Chondrocyte (in vitro differentiated cells): ENCODE measurements around the gene AQP10. TPM values are rescaled to one million over a fixed set of nuclear protein-coding genes. Genes with fewer than 3 reads are reported as not detected.

Experiments used
- DNase-seq: peaks from one replicate; pipeline ENCODE4 v3.0.0; 2021; ENCODE audit warnings: mixed read lengths, low spot score
- H3K27ac Mint-ChIP-seq: one replicate; pipeline ENCODE4 v1.8.0; 2021; ENCODE audit warnings: mild to moderate bottlenecking, moderate library complexity, mixed read lengths; ENCODE audit not compliant: unreplicated experiment
- H3K27me3 Mint-ChIP-seq: 2 replicates; pipeline ENCODE4 v1.8.0; 2021; ENCODE audit warnings: low read depth, mixed read lengths
- H3K36me3 Mint-ChIP-seq: 2 replicates; pipeline ENCODE4 v1.8.0; 2021; ENCODE audit warnings: low read depth, mixed read lengths
- H3K4me1 Mint-ChIP-seq: 2 replicates; pipeline ENCODE4 v1.8.0; 2021; ENCODE audit warnings: low read depth, mild to moderate bottlenecking, mixed read lengths
- H3K4me3 Mint-ChIP-seq: one replicate; pipeline ENCODE4 v1.8.0; 2021; ENCODE audit warnings: mild to moderate bottlenecking, moderate library complexity, mixed read lengths; ENCODE audit not compliant: unreplicated experiment
- H3K9me3 Mint-ChIP-seq: 2 replicates; pipeline ENCODE4 v1.8.0; 2021; ENCODE audit warnings: low read depth, mixed read lengths
- CTCF ChIP-seq: fragments of 200-600 bp; sonication (generic); IDR thresholded peaks from 2 replicates; pipeline ENCODE4 v1.5.0; 2021; ENCODE audit warnings: antibody characterized with exemption, mild to moderate bottlenecking, moderate library complexity
- total RNA-seq: library from RNA; stranded (reverse); gene quantifications from 3 replicates; pipeline ENCODE4 v1.2.1, GENCODE V29; 2021

The AQP10 gene
- total RNA-seq, 1 donor from 2014 or later = not detected

GRCh38 chr1:154349121-154349520 lies 28.2 kb downstream of the AQP10 start:
- no peak for DNase-seq
- TF ChIP-seq CTCF = no peak
- Mint-ChIP-seq H3K9me3 (no peaks in the 10 kb centered on the region), H3K4me1 (peaks cover 25% of the 10 kb centered on the region), H3K27ac (no peak overlapping the region), H3K36me3 (peaks cover 29% of the 10 kb centered on the region), H3K4me3 (no peak overlapping the region), H3K27me3 (no peaks in the 10 kb centered on the region)

GRCh38 chr1:154350383-154350782 lies 29.5 kb downstream of the AQP10 start:
- H3K36me3 Mint-ChIP-seq = peaks cover 20% of the 10 kb centered on the region
- no peak for DNase-seq
- no peaks in the 10 kb centered on the region for H3K9me3 Mint-ChIP-seq
- peaks cover 25% of the 10 kb centered on the region for H3K4me1 Mint-ChIP-seq
- H3K27me3 Mint-ChIP-seq = no peaks in the 10 kb centered on the region
- H3K27ac Mint-ChIP-seq = no peak overlapping the region
- no peak for TF ChIP-seq CTCF
- H3K4me3 Mint-ChIP-seq = no peak overlapping the region

GRCh38 chr1:154351363-154352068 lies 30.6 kb downstream of the AQP10 start:
- H3K4me3 Mint-ChIP-seq = no peak overlapping the region
- H3K4me1 Mint-ChIP-seq = peaks cover 25% of the 10 kb centered on the region
- peak overlapping the region; percentile 17 for H3K27ac Mint-ChIP-seq

GRCh38 chr1:154352245-154352580 lies 31.3 kb downstream of the AQP10 start:
- H3K4me3 Mint-ChIP-seq = peak overlapping the region; percentile 76
- H3K27ac Mint-ChIP-seq = no peak overlapping the region
- H3K27me3 Mint-ChIP-seq = peaks cover 2% of the 10 kb centered on the region
- peaks cover 13% of the 10 kb centered on the region for H3K36me3 Mint-ChIP-seq
- no peak for DNase-seq
- H3K9me3 Mint-ChIP-seq = no peaks in the 10 kb centered on the region
- no peak for TF ChIP-seq CTCF
- peaks cover 24% of the 10 kb centered on the region for H3K4me1 Mint-ChIP-seq

More at GRCh38 chr1:154351363-154352068, 30.6 kb downstream of the AQP10 start:
- Mint-ChIP-seq H3K9me3 (no peaks in the 10 kb centered on the region), H3K27me3 (no peaks in the 10 kb centered on the region), H3K36me3 (peaks cover 14% of the 10 kb centered on the region)
- DNase-seq = no peak
- no peak for TF ChIP-seq CTCF

GRCh38 chr1:154352581-154353459 lies 31.9 kb downstream of the AQP10 start:
- peaks cover 10% of the 10 kb centered on the region for H3K36me3 Mint-ChIP-seq
- peaks cover 22% of the 10 kb centered on the region for H3K4me1 Mint-ChIP-seq
- TF ChIP-seq CTCF = no peak
- peaks cover 2% of the 10 kb centered on the region for H3K27me3 Mint-ChIP-seq
- peak overlapping the region; percentile 76 for H3K4me3 Mint-ChIP-seq
- DNase-seq = no peak
- no peaks in the 10 kb centered on the region for H3K9me3 Mint-ChIP-seq
- peak overlapping the region; percentile 86 for H3K27ac Mint-ChIP-seq
